Sigmoid colon (tissue), 4 donors: Measurements from ENCODE around the gene SPATS2L.

ENCODE experiments used
- CTCF ChIP-seq, 4 experiments: fragments of 450-650 bp in 3 of 4; fragments of 200-600 bp in 1 of 4; IDR thresholded peaks; one replicate each; pipeline ENCODE4 v1.5.1; 2016 to 2019; ENCODE audit warnings: antibody characterized with exemption in 4 of 4, mild to moderate bottlenecking in 3 of 4, moderate library complexity in 2 of 4
- POLR2AphosphoS5 ChIP-seq, 4 donors: sonication (generic); formaldehyde crosslinking; IDR thresholded peaks; one replicate each; pipeline ENCODE4 v1.6.1; 2017; ENCODE audit warnings: antibody characterized with exemption in 4 of 4

- TF ChIP-seq POLR2AphosphoS5 (IDR thresholded peaks at IDR 0.05), result no peak
- TF ChIP-seq CTCF (IDR thresholded peaks at IDR 0.05), result no peak
Measured at GRCh38 chr2:200319548-200320337, 13.2 kb downstream of the SPATS2L start.
